Body of pancreas (tissue), 4 donors: ENCODE measurements around the gene FBLN2.

Source experiments
- CTCF ChIP-seq, 7 experiments: fragments of 450-650 bp in 4 of 7; fragments of 200-600 bp in 3 of 7; sonication (generic) in 3 of 7; IDR thresholded peaks; one replicate each; pipeline ENCODE4 v1.5.1; 2016 to 2019; ENCODE audit warnings: antibody characterized with exemption in 7 of 7
- POLR2A ChIP-seq, 3 donors: fragments of 450-650 bp; IDR thresholded peaks; one replicate each; pipeline ENCODE4 v1.6.1; 2016; ENCODE audit warnings: antibody characterized with exemption in 3 of 3, mild to moderate bottlenecking in 2 of 3

GRCh38 chr3:13651057-13651400, 102.1 kb downstream of the FBLN2 start:
- TF ChIP-seq POLR2A (IDR thresholded peaks at IDR 0.05) (no peak), CTCF (IDR thresholded peaks at IDR 0.05) (no peak)
